NB4 (cell line): ENCODE results near the gene COL4A1.

Source experiments
- DNase-seq: peaks from one replicate; pipeline ENCODE4 v3.0.0; 2010; ENCODE audit warnings: low read depth
- H3K4me3 ChIP-seq: one replicate; pipeline ENCODE4 v1.5.1; 2011; ENCODE audit warnings: mild to moderate bottlenecking, low read depth, low read length, moderate library complexity
- MYC ChIP-seq: IDR thresholded peaks from 2 replicates; pipeline ENCODE4 v1.6.1; 2011; ENCODE audit warnings: low read depth, low read length
- POLR2A ChIP-seq: IDR thresholded peaks from 2 replicates; pipeline ENCODE4 v1.6.1; 2011; ENCODE audit warnings: mild to moderate bottlenecking; ENCODE audit not compliant: insufficient read length; ENCODE audit errors: extremely low read depth
- TF ChIP-seq, protein P1 (sequence below): IDR thresholded peaks from one replicate; pipeline ENCODE4 v1.5.1; 2012; ENCODE audit warnings: low read depth, low read length
- TF ChIP-seq, protein P2 (sequence below): IDR thresholded peaks from 2 replicates; pipeline ENCODE4 v1.6.1; 2011; ENCODE audit warnings: low read depth, low read length

The COL4A1 gene

DNA sequence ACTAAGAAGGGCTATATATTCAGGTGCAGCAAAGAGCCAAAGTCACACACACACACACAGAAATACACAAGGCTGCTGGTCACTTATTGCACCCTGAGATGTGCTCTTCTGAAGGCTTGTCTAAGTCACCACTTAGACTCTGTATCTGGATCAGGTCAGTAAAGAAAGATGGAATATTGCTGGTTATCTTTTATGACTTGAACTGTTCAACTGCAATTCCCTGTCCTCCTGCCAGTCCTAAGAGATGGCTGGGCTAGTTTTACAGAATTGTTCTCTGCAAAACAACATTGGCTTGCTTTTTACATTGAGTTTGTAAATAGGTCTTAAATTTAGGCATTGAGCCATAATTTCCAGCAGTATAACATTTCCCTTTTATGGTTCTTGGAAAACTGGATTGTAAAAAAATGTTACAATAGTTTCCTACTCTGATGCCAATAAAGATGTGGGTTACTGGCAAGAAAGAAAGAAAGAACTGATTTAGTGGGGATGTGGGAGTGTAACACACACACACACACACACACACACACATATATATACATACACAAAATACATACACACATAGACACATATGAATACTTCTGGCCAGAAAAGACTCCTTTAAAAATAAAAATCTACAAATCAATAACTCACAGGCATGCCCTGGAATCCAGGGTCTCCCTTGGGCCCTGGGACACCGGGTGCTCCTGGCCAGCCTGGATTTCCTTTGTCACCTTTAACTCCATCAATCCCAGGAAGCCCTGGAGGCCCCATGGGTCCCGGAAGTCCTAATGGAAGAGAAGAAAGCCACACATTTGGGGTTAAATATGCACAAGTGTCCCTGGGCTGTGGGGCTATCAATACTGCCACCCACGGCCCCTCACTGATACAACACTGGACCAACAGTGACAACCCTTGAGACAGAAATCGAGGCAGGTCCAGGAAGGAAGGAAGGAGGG, 137.7 kb downstream of the COL4A1 start:
- TF ChIP-seq, protein P1, sequence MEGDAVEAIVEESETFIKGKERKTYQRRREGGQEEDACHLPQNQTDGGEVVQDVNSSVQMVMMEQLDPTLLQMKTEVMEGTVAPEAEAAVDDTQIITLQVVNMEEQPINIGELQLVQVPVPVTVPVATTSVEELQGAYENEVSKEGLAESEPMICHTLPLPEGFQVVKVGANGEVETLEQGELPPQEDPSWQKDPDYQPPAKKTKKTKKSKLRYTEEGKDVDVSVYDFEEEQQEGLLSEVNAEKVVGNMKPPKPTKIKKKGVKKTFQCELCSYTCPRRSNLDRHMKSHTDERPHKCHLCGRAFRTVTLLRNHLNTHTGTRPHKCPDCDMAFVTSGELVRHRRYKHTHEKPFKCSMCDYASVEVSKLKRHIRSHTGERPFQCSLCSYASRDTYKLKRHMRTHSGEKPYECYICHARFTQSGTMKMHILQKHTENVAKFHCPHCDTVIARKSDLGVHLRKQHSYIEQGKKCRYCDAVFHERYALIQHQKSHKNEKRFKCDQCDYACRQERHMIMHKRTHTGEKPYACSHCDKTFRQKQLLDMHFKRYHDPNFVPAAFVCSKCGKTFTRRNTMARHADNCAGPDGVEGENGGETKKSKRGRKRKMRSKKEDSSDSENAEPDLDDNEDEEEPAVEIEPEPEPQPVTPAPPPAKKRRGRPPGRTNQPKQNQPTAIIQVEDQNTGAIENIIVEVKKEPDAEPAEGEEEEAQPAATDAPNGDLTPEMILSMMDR, result no peak
- TF ChIP-seq MYC, result no peak
- no peak for TF ChIP-seq POLR2A
- TF ChIP-seq, protein P2, sequence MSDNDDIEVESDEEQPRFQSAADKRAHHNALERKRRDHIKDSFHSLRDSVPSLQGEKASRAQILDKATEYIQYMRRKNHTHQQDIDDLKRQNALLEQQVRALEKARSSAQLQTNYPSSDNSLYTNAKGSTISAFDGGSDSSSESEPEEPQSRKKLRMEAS, result no peak
- DNase-seq, result no peak
- H3K4me3 ChIP-seq, result no peak overlapping the region

DNA sequence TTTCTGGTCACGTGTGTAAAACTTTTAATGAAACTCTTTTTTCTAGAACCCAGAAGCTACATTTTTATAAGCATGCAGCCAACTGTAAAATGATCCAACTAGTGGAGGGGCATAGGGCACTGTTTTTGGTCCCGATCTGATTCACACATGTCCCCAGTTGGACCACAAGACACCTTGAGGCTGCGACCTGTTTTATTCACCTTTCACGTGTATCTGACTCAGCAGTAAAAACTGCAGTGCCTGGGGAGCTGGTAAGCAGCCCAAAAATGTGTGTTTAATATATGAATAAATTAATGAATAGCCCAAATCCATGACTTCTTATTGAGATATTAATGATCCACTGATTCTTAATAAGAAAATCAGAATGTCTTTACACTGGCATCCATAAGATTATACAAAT, 140.4 kb downstream of the COL4A1 start:
- no peak overlapping the region for H3K4me3 ChIP-seq
- TF ChIP-seq POLR2A (no peak), MYC (no peak)
- TF ChIP-seq, protein P2, result no peak
- TF ChIP-seq, protein P1, result no peak
- DNase-seq, result no peak

DNA sequence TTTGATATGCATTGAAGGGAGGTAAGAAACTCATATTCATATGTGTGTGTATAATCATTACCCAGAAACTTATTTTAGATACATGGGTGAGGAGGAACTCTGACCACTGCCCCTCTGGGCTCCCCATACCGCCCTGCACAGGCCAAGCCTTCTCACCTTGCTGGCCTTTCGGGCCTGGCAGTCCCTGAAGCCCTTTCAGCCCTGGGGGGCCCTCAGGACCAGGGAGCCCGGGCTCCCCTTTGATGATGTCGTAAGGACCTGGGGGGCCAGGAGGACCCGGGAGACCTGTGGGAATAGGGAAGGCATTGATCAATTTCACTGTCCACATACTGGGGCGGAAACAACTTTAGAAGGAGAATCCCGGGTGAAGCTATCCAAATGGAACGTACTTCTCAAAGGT, 142.3 kb downstream of the COL4A1 start:
- TF ChIP-seq, protein P2, result no peak
- TF ChIP-seq MYC, result no peak
- TF ChIP-seq, protein P1, result no peak
- no peak for TF ChIP-seq POLR2A
- no peak for DNase-seq

DNA sequence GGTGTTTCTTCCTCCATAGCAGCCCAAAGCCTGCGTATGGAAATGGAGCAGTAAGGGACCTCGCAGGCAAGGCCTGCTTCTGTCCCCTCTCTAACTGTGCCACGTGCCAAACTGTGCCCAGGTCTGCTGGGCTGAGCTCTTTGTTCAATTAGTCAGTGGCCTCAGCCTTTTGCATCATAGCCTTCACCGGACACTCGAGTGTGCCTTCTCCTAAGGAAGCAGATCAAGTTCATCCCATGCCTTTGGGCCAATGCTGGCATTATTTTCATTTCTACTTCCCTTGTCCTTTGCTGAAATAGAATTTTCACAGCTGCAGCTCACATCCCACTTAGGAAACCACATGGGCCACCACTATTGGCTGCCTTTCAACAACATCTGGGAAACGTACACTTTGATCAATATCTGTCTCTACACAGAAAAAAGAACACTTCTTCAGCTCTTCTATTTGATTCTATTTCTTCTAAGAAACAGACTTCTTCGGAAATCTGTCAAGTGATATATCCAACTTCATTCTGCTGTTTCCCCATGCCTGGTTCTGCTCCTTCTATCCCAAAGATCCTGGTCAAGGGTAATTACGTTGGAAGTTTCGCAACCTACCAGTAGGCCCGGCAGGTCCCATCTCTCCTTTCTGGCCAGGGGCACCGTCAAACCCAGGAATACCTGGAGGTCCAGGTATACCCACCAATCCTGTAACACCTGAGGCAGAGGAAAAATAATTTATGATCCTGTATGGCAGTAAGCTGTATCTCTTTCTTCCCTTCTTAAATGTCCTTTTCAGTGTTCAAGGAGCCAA, 143.9 kb downstream of the COL4A1 start:
- H3K4me3 ChIP-seq, result no peak overlapping the region
- TF ChIP-seq, protein P2, result 0 out of 2 replicates have a peak, but pooled peaks have one; percentile 11
- no peak for TF ChIP-seq MYC
- DNase-seq, result peak; percentile 41

More for the DNA sequence above, 142.3 kb downstream of the COL4A1 start:
- no peak overlapping the region for H3K4me3 ChIP-seq

DNA sequence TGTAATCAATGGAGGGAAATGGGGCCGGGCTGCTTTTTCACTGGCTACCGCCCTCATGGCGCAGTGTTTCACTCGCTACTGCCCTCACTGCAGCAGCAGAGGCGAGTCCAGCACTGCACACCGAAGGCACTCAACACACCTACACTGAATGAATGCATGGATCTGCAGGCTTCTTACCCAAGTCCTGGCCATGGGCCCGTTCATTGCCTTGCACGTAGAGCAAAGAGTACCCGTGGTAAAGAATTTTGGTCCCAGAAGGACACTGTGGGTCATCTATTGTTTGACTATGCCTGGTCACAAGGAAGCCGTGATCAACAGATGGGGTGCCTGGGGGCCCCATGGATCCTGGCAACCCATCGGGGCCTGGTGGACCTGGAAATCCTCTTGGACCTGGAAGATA, 144.9 kb downstream of the COL4A1 start:
- TF ChIP-seq MYC, result no peak
- TF ChIP-seq, protein P2, result no peak
- no peak for TF ChIP-seq POLR2A
- TF ChIP-seq, protein P1, result no peak
- no peak overlapping the region for H3K4me3 ChIP-seq
- peak; percentile 38 for DNase-seq
